Spinal cord (tissue), 10 donors: ENCODE measurements around the gene MAGEA3. TPM values are rescaled to one million over a fixed set of nuclear protein-coding genes. Genes with fewer than 3 reads are reported as not detected.
"Not testable (repeated sequence)": the region's sequence is repeated elsewhere in the genome, so short reads cannot be mapped to it uniquely, and the experiment has no call there.

Source experiments
- DNase-seq, 6 donors: peaks; one replicate each; pipeline versions ENCODE4 v3.0.0 to v3.0.0-alpha.2; 2013 to 2015; ENCODE audit warnings: low spot score in 6 of 6, low read depth in 4 of 6
- H3K27ac ChIP-seq: one replicate; pipeline ENCODE4 v1.5.1; 2013; ENCODE audit warnings: low read depth, low read length, control low read depth
- H3K27me3 ChIP-seq: one replicate; pipeline ENCODE4 v1.6.1; 2013; ENCODE audit warnings: low read length; ENCODE audit not compliant: control insufficient read depth, insufficient read depth
- H3K36me3 ChIP-seq: one replicate; pipeline ENCODE4 v1.6.1; 2013; ENCODE audit warnings: low read length; ENCODE audit not compliant: control insufficient read depth, insufficient read depth
- H3K4me1 ChIP-seq: one replicate; pipeline ENCODE4 v1.6.1; 2013; ENCODE audit warnings: low read length; ENCODE audit not compliant: control insufficient read depth, insufficient read depth
- H3K4me3 ChIP-seq: one replicate; pipeline ENCODE4 v1.5.1; 2013; ENCODE audit warnings: low read depth, low read length, control low read depth
- H3K9me3 ChIP-seq: one replicate; pipeline ENCODE4 v1.6.1; 2013; ENCODE audit warnings: low read length; ENCODE audit not compliant: control insufficient read depth, insufficient read depth
- WGBS: methylation state at CpG from one replicate; pipeline ENCODE4 v1.1.5; 2013; ENCODE audit warnings: missing lambda C conversion rate; ENCODE audit not compliant: insufficient coverage; 5-methylcytosine and 5-hydroxymethylcytosine counted together
- polyA plus RNA-seq, 2 donors: library from polyadenylated mRNA; unstranded; fragments of 120-200 nt; gene quantifications; one replicate each; pipeline ENCODE4 v1.2.1, GENCODE V29; 2013; ENCODE audit not compliant: insufficient read length in 2 of 2
- total RNA-seq, 2 donors: library from RNA; depleted of rRNA in 1 of 2; stranded (reverse); fragments of 120-200 nt in 1 of 2; fragments of >200 nt in 1 of 2; gene quantifications; one replicate each; pipeline versions ENCODE4 v1.2.3 to v1.2.4, GENCODE V29; 2013 to 2014
- donor health status: healthy.

Gene MAGEA3
- total and polyA plus RNA-seq, 4 donors: not detected

GRCh38 chrX:152700390-152700789 lies 1.8 kb downstream of the MAGEA3 start:
- H3K4me3 ChIP-seq, H3K27ac ChIP-seq, H3K4me1 ChIP-seq, H3K36me3 ChIP-seq, H3K9me3 ChIP-seq, H3K27me3 ChIP-seq: not testable (repeated sequence)
- 86% methylated on average over 3 of the region's 5 CpGs for WGBS
- DNase-seq: peak in 1 of 6 donors; percentile 0

GRCh38 chrX:152706500-152706899 lies 7.9 kb downstream of the MAGEA3 start:
- 53% methylated on average over 2 of the region's 7 CpGs for WGBS
- not testable (repeated sequence) for H3K27me3 ChIP-seq, H3K36me3 ChIP-seq

DNA sequence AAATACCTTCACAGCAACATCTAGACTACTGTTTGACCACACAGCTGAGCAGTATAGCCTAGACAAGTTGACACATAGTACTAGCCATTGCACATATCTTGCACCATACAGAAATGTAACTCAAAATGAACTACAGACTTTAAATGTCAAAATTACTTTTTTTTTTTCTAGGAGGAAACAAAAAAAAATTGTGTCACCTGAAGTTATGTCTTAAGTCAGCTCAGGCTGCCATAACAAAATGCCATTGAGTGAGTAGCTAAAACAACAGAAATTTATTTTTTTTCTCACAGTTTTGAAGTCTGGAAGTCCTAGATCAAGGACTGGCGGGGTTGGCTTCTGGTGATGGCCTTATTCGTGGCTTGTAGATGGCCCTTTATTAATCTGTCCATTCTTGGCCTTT lies 10.6 kb downstream of the MAGEA3 start, which contains the start of gene CSAG2:
TSS of gene CSAG2 (minus strand) at position 101 of the 400 bp plus-strand sequence. CDS start 161 bp downstream, outside the sequence.
- not testable (repeated sequence) for H3K9me3 ChIP-seq, H3K4me3 ChIP-seq, H3K4me1 ChIP-seq, H3K36me3 ChIP-seq, DNase-seq, H3K27ac ChIP-seq, H3K27me3 ChIP-seq
- WGBS: no CpG with 5 or more reads among the region's 2 CpGs

More at GRCh38 chrX:152706500-152706899, 7.9 kb downstream of the MAGEA3 start:
- not testable (repeated sequence) for H3K4me1 ChIP-seq, H3K9me3 ChIP-seq, H3K27ac ChIP-seq, H3K4me3 ChIP-seq, DNase-seq

DNA sequence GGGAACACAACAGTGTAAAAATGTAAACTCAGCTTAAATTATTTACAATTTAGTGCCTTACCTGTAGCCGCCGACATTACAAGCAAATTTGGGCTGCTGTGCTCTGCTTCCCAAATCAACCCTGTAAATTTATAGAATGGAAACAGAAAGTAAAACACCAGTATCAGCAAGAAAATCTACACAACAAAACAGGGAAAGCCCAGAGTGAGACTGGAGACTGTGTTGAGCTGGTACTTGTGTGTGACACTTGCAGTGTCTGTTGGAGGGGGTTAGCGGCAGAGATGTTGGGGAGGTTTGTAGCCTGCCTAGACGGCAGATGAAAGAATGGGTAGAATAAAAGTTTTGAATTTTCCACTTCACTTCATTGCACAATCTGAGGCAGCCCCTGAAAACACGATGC lies 14.6 kb downstream of the MAGEA3 start:
- DNase-seq, H3K36me3 ChIP-seq, H3K27ac ChIP-seq, H3K4me1 ChIP-seq, H3K4me3 ChIP-seq, H3K9me3 ChIP-seq, H3K27me3 ChIP-seq: not testable (repeated sequence)
- no CpG with 5 or more reads among the region's 5 CpGs for WGBS

GRCh38 chrX:152713815-152714787 lies 15.5 kb downstream of the MAGEA3 start, which contains the start of gene MAGEA2B:
TSS of gene MAGEA2B (plus strand) at chrX:152714628. CDS start at chrX:152717107, 2,479 bp downstream.
- not testable (repeated sequence) for H3K4me1 ChIP-seq, H3K36me3 ChIP-seq, H3K4me3 ChIP-seq, H3K27ac ChIP-seq, H3K27me3 ChIP-seq, H3K9me3 ChIP-seq, DNase-seq
- no CpG with 5 or more reads among the region's 35 CpGs for WGBS

GRCh38 chrX:152725409-152725808 lies 26.8 kb downstream of the MAGEA3 start:
- Histone ChIP-seq H3K27ac (no peak overlapping the region), H3K9me3 (no peaks in the 10 kb centered on the region), H3K27me3 (no peaks in the 10 kb centered on the region), H3K36me3 (no peaks in the 10 kb centered on the region), H3K4me1 (no peaks in the 10 kb centered on the region), H3K4me3 (no peak overlapping the region)
- 54% methylated on average over 6 of the region's 7 CpGs for WGBS
- no peak for DNase-seq

DNA sequence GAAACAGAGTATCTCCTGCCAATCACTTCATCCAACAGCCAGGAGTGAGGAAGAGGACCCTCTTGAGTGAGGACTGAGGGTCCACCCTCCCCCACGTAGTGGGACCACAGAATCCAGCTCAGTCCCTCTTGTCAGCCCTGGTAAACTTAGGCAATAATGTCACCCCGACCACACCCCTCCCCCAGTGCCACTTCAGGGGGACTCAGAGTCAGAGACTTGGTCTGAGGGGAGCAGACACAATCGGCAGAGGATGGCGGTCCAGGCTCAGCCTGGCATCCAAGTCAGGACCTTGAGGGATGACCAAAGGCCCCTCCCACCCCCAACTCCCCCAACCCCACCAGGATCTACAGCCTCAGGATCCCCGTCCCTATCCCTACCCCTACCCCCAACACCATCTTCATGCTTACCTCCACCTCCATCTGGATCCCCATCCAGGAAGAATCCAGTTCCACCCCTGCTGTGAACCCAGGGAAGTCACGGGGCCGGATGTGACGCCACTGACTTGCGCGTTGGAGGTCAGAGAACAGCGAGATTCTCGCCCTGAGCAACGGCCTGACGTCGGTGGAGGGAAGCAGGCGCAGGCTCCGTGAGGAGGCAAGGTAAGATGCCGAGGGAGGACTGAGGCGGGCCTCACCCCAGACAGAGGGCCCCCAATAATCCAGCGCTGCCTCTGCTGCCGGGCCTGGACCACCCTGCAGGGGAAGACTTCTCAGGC lies 34.8 kb downstream of the MAGEA3 start, which contains the start of the genes CSAG1 and MAGEA12:
TSS of gene CSAG1 (minus strand) at position 461 of the 715 bp plus-strand sequence. CDS start 1,261 bp downstream, outside the sequence.
TSS of gene MAGEA12 (plus strand) at position 497 of the 715 bp plus-strand sequence. CDS start 2,405 bp downstream, outside the sequence.
- no peaks in the 10 kb centered on the region for H3K4me1 ChIP-seq
- DNase-seq: no peak
- WGBS: 73% methylated on average over 3 of the region's 21 CpGs
- H3K4me3 ChIP-seq: no peak within 1 kb of the TSS
- no peaks in the 10 kb centered on the region for H3K36me3 ChIP-seq
- no peaks in the 10 kb centered on the region for H3K9me3 ChIP-seq
- H3K27ac ChIP-seq: no peak within 1 kb of the TSS
- H3K27me3 ChIP-seq: no peaks in the 10 kb centered on the region

- H3K9me3 ChIP-seq, H3K4me1 ChIP-seq, H3K4me3 ChIP-seq, DNase-seq, H3K27ac ChIP-seq, H3K36me3 ChIP-seq, H3K27me3 ChIP-seq: not testable (repeated sequence)
- WGBS: 83% methylated on average over 19 of the region's 22 CpGs
Observed at GRCh38 chrX:152734143-152734858, 35.7 kb downstream of the MAGEA3 start.

DNA sequence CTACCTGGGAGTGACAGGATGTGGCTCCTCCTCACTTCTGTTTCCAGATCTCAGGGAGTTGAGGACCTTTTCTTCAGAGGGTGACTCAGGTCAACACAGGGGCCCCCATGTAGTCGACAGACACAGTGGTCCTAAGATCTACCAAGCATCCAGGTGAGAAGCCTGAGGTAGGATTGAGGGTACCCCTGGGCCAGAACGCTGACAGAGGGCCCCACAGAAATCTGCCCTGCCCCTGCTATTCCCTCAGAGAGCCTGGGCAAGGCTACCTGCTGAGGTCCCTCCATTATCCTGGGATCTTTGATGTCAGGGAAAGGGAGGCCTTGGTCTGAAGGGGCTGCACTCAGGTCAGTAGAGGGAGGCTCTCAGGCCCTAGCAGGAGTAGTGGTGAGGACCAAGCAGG lies 36.5 kb downstream of the MAGEA3 start:
- H3K9me3 ChIP-seq: no peaks in the 10 kb centered on the region
- H3K27me3 ChIP-seq: no peaks in the 10 kb centered on the region
- H3K27ac ChIP-seq: no peak overlapping the region
- no peaks in the 10 kb centered on the region for H3K4me1 ChIP-seq
- no peak for DNase-seq
- H3K36me3 ChIP-seq: no peaks in the 10 kb centered on the region
- H3K4me3 ChIP-seq: no peak overlapping the region
- WGBS: 50% methylated on average over 2 of the region's 2 CpGs
